OCI-LY3 (cell line): Measurements from ENCODE around the gene FRMPD2.

Experiments
- H2AFZ ChIP-seq: fragments of 200-600, 300-600 bp; shearing (Covaris generic); 2 replicates; pipeline ENCODE4 v1.6.0; 2014; ENCODE audit warnings: antibody characterized with exemption, low read depth, low read length
- H3K27ac ChIP-seq: fragments of 200-600, 300-600 bp; sonication (generic); 2 replicates; pipeline ENCODE4 v1.5.1; 2014; ENCODE audit warnings: mild to moderate bottlenecking, low read length, moderate library complexity, mixed read lengths
- H3K27me3 ChIP-seq: fragments of 200-600, 300-600 bp; sonication (generic); 2 replicates; pipeline ENCODE4 v1.6.1; 2014; ENCODE audit warnings: low read depth, low read length, mixed read lengths
- H3K36me3 ChIP-seq: fragments of 200-600, 300-600 bp; sonication (generic); replicated peaks from 2 replicates; pipeline ENCODE3; 2014; ENCODE audit warnings: low read depth, low read length, mixed read lengths
- H3K4me1 ChIP-seq: fragments of 300-600, 200-600 bp; sonication (generic); 2 replicates; pipeline ENCODE4 v1.6.1; 2014; ENCODE audit warnings: low read length, mixed read lengths
- H3K4me2 ChIP-seq: fragments of 200-600, 300-600 bp; sonication (generic); 2 replicates; pipeline ENCODE4 v1.6.1; 2014; ENCODE audit warnings: low read length, mixed read lengths
- H3K4me3 ChIP-seq: fragments of 300-600, 200-600 bp; sonication (generic); 2 replicates; pipeline ENCODE4 v1.5.1; 2014; ENCODE audit warnings: antibody characterized with exemption, mild to moderate bottlenecking, low read length, moderate library complexity
- H3K79me2 ChIP-seq: fragments of 300-600, 200-600 bp; shearing (Covaris generic); 2 replicates; pipeline ENCODE4 v1.6.1; 2014; ENCODE audit warnings: mild to moderate bottlenecking, low read length, mixed read lengths
- H3K9ac ChIP-seq: fragments of 300-600, 200-600 bp; shearing (Covaris generic); 2 replicates; pipeline ENCODE4 v1.6.0; 2014; ENCODE audit warnings: mild to moderate bottlenecking, low read length, moderate library complexity
- H3K9me3 ChIP-seq: fragments of 200-600, 300-600 bp; shearing (Covaris generic); 2 replicates; pipeline ENCODE4 v1.6.1; 2014; ENCODE audit warnings: low read length, mixed read lengths; ENCODE audit not compliant: insufficient read depth
- H4K20me1 ChIP-seq: fragments of 200-600, 300-600 bp; sonication (generic); 2 replicates; pipeline ENCODE4 v1.6.1; 2016; ENCODE audit warnings: low read length, mixed read lengths; ENCODE audit not compliant: insufficient read depth
- EZH2phosphoT487 ChIP-seq: fragments of 200-600 bp; shearing (Covaris generic); IDR thresholded peaks from 2 replicates; pipeline ENCODE4 v1.6.1; 2018; ENCODE audit warnings: antibody characterized with exemption, mixed run types, low read depth
- TF ChIP-seq, protein P1 (sequence below): fragments of 200-600, 300-600 bp; sonication (generic); IDR thresholded peaks from 2 replicates; pipeline ENCODE4 v1.5.1; 2014; ENCODE audit warnings: antibody characterized with exemption, low read length, low read depth

The FRMPD2 gene

DNA sequence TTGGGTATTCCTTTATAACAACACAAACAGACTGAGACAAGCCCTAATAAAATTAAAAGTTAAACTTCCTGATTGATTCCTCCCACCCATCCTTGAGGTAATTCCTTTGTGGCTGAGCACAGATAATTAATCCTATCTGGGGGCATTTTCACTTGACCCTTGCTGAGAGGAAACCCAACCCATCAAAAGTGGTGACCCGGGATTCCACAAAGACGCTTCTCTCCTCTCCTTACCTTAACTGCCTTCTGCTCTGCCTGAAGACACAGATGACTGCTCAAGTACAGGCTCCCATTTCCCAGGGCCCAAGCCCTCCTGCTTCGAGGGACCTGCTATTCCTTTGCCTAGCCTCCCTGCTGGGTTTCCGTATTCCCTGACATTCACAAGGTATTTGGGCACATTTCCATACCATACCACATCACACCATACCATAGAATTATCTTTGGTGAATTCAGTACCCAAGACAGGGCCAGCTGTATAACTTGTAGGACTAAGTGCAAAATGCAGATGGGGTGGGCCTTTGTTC, 22.1 kb upstream of the FRMPD2 start:
- H3K4me2 ChIP-seq, result no peak overlapping the region
- H4K20me1 ChIP-seq, result no peaks in the 10 kb centered on the region
- H2AFZ ChIP-seq, result no peak overlapping the region
- no peaks in the 10 kb centered on the region; the same call in 1 of the 2 replicates for H3K4me1 ChIP-seq
- no peaks in the 10 kb centered on the region for H3K9me3 ChIP-seq
- no peak overlapping the region for H3K27ac ChIP-seq
- H3K4me3 ChIP-seq, result no peak overlapping the region
- TF ChIP-seq, protein P1, sequence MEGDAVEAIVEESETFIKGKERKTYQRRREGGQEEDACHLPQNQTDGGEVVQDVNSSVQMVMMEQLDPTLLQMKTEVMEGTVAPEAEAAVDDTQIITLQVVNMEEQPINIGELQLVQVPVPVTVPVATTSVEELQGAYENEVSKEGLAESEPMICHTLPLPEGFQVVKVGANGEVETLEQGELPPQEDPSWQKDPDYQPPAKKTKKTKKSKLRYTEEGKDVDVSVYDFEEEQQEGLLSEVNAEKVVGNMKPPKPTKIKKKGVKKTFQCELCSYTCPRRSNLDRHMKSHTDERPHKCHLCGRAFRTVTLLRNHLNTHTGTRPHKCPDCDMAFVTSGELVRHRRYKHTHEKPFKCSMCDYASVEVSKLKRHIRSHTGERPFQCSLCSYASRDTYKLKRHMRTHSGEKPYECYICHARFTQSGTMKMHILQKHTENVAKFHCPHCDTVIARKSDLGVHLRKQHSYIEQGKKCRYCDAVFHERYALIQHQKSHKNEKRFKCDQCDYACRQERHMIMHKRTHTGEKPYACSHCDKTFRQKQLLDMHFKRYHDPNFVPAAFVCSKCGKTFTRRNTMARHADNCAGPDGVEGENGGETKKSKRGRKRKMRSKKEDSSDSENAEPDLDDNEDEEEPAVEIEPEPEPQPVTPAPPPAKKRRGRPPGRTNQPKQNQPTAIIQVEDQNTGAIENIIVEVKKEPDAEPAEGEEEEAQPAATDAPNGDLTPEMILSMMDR, result no peak
- TF ChIP-seq EZH2phosphoT487, result no peak
- H3K9ac ChIP-seq, result no peak overlapping the region
- no peaks in the 10 kb centered on the region for H3K36me3 ChIP-seq
- no peaks in the 10 kb centered on the region for H3K79me2 ChIP-seq
- no peaks in the 10 kb centered on the region for H3K27me3 ChIP-seq

DNA sequence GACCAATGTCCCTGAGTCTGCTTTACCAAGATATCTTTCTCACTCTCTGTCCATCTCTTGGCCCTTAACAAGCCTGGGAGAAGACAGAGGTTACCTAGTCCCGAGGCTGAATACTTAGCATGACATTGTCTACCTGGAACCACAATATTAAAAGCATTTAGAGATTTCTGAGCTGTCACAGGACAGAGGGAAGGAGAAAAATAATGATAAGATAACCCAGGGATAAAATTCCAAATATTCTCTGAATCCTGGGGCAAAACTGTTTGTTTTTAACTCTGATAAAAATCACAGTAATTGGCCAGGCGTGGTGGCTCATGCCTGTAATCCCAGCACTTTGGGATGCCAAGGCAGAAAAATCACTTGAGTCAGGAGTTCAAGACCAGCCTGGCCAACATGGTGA, 19.9 kb upstream of the FRMPD2 start:
- H3K79me2 ChIP-seq, result no peaks in the 10 kb centered on the region
- no peak overlapping the region for H3K9ac ChIP-seq
- TF ChIP-seq EZH2phosphoT487, result no peak
- TF ChIP-seq, protein P1, result no peak
- H4K20me1 ChIP-seq, result no peaks in the 10 kb centered on the region
- no peak overlapping the region for H2AFZ ChIP-seq
- no peaks in the 10 kb centered on the region for H3K27me3 ChIP-seq
- H3K36me3 ChIP-seq, result no peaks in the 10 kb centered on the region
- H3K4me1 ChIP-seq, result peaks cover 15% of the 10 kb centered on the region
- no peak overlapping the region for H3K4me3 ChIP-seq
- no peak overlapping the region for H3K27ac ChIP-seq
- H3K9me3 ChIP-seq, result no peaks in the 10 kb centered on the region
- H3K4me2 ChIP-seq, result no peak overlapping the region

DNA sequence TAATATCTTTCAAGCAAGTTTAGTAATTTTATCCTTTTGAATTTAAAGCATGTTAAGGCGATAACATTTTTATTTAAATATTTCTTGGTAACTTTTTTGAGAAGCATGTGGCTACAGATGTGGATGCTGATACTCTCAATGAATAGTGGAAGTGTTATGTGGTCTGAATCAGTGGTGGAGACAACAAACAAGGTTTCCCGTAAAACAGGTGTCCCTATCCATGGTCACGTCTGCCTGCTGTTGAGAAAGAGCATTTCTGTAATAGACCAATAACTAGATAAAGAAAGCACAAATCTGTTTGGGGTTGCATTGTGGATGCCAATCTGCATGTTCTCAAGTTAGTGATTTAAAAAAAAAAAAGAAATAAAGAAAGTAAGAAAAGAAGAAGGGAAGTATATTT, 18.1 kb upstream of the FRMPD2 start:
- Histone ChIP-seq H3K4me1 (peaks cover 26% of the 10 kb centered on the region), H3K27me3 (no peaks in the 10 kb centered on the region), H3K9me3 (no peaks in the 10 kb centered on the region), H3K4me2 (no peak overlapping the region), H3K9ac (no peak overlapping the region), H3K79me2 (no peaks in the 10 kb centered on the region), H2AFZ (no peak overlapping the region), H3K36me3 (no peaks in the 10 kb centered on the region), H4K20me1 (no peaks in the 10 kb centered on the region), H3K4me3 (no peak overlapping the region), H3K27ac (no peak overlapping the region)
- TF ChIP-seq EZH2phosphoT487, result no peak
- TF ChIP-seq, protein P1, result no peak

DNA sequence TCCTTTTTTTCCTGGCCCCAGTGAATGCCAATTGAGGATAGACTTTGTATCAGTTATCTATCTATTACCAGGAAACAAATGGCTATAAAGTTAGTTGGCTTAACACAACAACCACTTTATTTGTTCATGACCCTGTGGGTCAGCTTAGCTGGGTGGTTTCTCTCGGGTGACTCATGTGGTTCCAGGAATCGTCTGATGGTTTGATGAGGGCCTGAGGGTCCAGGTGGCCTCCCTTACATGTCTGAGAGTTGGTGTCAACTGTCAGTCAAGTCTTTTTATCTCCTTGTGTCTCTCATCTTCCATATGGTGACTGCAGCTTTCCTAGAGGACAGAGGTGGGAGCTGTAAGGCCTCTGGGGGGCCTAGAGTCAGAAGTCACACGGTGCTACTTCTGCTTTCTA, 16.7 kb upstream of the FRMPD2 start:
- Histone ChIP-seq H2AFZ (no peak overlapping the region), H3K79me2 (no peaks in the 10 kb centered on the region)

More for the DNA sequence above, 16.7 kb upstream of the FRMPD2 start:
- no peak overlapping the region for H3K4me2 ChIP-seq
- no peak overlapping the region for H3K27ac ChIP-seq
- no peaks in the 10 kb centered on the region for H3K27me3 ChIP-seq
- no peak for TF ChIP-seq EZH2phosphoT487
- TF ChIP-seq, protein P1, result no peak
- H3K4me1 ChIP-seq, result peaks cover 32% of the 10 kb centered on the region
- peaks cover 1% of the 10 kb centered on the region for H3K36me3 ChIP-seq
- H3K9me3 ChIP-seq, result no peaks in the 10 kb centered on the region
- H4K20me1 ChIP-seq, result no peaks in the 10 kb centered on the region
- H3K9ac ChIP-seq, result no peak overlapping the region
- no peak overlapping the region for H3K4me3 ChIP-seq
